Activated CD8-positive, alpha-beta memory T cell treated with anti-CD3 and anti-CD28 coated beads for 48 hours (primary cell): ENCODE data around the gene DDC.

Experiments
- DNase-seq, 3 experiments: peaks; one replicate each; pipeline ENCODE4 v3.0.0-alpha.2; 2020; ENCODE audit warnings: low read depth in 2 of 3, low spot score in 2 of 3

Gene DDC

GRCh38 chr7:50564640-50565558 is at the start of gene DDC:
Gene DDC (minus strand): TSS chr7:50565405. CDS start chr7:50544085, 21,320 bp downstream.
- no peak for DNase-seq

- no peak for DNase-seq
These were observed 48.3 kb upstream of the DDC start for GRCh38 chr7:50613473-50613872.

GRCh38 chr7:50612704-50613103 is 47.5 kb upstream of the DDC start:
- no peak for DNase-seq

GRCh38 chr7:50610521-50611277 is 45.5 kb upstream of the DDC start:
- no peak for DNase-seq

- DNase-seq = no peak
These were observed 43.1 kb upstream of the DDC start for GRCh38 chr7:50608196-50608906.

GRCh38 chr7:50607524-50608125 is 42.4 kb upstream of the DDC start:
- DNase-seq = no peak

- DNase-seq = no peak
These were observed 39.9 kb upstream of the DDC start for GRCh38 chr7:50605059-50605458.

GRCh38 chr7:50603287-50603686 is 38.1 kb upstream of the DDC start:
- no peak for DNase-seq

- DNase-seq = no peak
These were observed 34.2 kb upstream of the DDC start for GRCh38 chr7:50599385-50599784.

- DNase-seq = no peak
These were observed 33.5 kb upstream of the DDC start for GRCh38 chr7:50598460-50599343.

- DNase-seq = no peak
These were observed 31.3 kb upstream of the DDC start for GRCh38 chr7:50596484-50596883.

GRCh38 chr7:50595491-50596102 is 30.4 kb upstream of the DDC start:
- no peak for DNase-seq

- DNase-seq = no peak
These were observed 29.7 kb upstream of the DDC start for GRCh38 chr7:50594734-50595485.

- no peak for DNase-seq
These were observed 28.9 kb upstream of the DDC start for GRCh38 chr7:50594136-50594535.

- DNase-seq = no peak
These were observed 27.7 kb upstream of the DDC start for GRCh38 chr7:50592940-50593339.

- DNase-seq = no peak
These were observed 26.6 kb upstream of the DDC start for GRCh38 chr7:50591480-50592438.

GRCh38 chr7:50591098-50591479 is 25.9 kb upstream of the DDC start:
- no peak for DNase-seq

GRCh38 chr7:50590535-50590934 is 25.3 kb upstream of the DDC start:
- no peak for DNase-seq
